ENCODE measurements around the gene RACGAP1. TPM values are rescaled to one million over a fixed set of nuclear protein-coding genes. Genes with fewer than 3 reads are reported as not detected.

Gene RACGAP1
- total RNA-seq, 1 donor from 2014 or later = 42.1 TPM

DNA sequence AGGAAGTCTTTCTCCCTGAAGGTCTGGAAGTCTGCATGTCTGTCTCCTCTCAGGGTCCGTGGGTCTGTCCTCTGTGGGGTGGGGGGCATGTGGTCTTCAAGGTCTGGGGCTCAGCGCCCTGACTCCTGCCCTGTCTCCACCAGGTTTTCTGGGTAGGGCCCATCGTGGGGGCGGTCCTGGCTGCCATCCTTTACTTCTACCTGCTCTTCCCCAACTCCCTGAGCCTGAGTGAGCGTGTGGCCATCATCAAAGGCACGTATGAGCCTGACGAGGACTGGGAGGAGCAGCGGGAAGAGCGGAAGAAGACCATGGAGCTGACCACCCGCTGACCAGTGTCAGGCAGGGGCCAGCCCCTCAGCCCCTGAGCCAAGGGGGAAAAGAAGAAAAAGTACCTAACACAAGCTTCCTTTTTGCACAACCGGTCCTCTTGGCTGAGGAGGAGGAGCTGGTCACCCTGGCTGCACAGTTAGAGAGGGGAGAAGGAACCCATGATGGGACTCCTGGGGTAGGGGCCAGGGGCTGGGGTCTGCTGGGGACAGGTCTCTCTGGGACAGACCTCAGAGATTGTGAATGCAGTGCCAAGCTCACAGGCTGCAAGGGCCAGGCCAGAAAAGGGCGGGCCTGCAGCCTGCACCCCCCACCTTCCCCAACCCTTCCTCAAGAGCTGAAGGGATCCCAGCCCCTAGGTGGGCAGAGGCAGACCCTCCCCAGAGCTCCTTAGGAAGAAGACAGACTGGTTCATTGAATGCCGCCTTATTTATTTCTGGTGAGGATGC is 60.3 kb downstream of the RACGAP1 start:
- Mint-ChIP-seq H3K9me3 (ENCODE audit: low read depth) (no peaks in the 10 kb centered on the region), H3K27ac (no peak overlapping the region), H3K4me3 (ENCODE audit: low read depth) (no peak overlapping the region), H3K36me3 (ENCODE audit: insufficient read depth) (no peaks in the 10 kb centered on the region), H3K4me1 (ENCODE audit: low read depth) (peaks cover 7% of the 10 kb centered on the region), H3K27me3 (peaks cover 47% of the 10 kb centered on the region)
- TF ChIP-seq, protein P1, sequence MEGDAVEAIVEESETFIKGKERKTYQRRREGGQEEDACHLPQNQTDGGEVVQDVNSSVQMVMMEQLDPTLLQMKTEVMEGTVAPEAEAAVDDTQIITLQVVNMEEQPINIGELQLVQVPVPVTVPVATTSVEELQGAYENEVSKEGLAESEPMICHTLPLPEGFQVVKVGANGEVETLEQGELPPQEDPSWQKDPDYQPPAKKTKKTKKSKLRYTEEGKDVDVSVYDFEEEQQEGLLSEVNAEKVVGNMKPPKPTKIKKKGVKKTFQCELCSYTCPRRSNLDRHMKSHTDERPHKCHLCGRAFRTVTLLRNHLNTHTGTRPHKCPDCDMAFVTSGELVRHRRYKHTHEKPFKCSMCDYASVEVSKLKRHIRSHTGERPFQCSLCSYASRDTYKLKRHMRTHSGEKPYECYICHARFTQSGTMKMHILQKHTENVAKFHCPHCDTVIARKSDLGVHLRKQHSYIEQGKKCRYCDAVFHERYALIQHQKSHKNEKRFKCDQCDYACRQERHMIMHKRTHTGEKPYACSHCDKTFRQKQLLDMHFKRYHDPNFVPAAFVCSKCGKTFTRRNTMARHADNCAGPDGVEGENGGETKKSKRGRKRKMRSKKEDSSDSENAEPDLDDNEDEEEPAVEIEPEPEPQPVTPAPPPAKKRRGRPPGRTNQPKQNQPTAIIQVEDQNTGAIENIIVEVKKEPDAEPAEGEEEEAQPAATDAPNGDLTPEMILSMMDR (IDR thresholded peaks at IDR 0.05; ENCODE audit: unreplicated experiment) = no peak
- no peak for DNase-seq (ENCODE audit: low spot score, unreplicated experiment)

DNA sequence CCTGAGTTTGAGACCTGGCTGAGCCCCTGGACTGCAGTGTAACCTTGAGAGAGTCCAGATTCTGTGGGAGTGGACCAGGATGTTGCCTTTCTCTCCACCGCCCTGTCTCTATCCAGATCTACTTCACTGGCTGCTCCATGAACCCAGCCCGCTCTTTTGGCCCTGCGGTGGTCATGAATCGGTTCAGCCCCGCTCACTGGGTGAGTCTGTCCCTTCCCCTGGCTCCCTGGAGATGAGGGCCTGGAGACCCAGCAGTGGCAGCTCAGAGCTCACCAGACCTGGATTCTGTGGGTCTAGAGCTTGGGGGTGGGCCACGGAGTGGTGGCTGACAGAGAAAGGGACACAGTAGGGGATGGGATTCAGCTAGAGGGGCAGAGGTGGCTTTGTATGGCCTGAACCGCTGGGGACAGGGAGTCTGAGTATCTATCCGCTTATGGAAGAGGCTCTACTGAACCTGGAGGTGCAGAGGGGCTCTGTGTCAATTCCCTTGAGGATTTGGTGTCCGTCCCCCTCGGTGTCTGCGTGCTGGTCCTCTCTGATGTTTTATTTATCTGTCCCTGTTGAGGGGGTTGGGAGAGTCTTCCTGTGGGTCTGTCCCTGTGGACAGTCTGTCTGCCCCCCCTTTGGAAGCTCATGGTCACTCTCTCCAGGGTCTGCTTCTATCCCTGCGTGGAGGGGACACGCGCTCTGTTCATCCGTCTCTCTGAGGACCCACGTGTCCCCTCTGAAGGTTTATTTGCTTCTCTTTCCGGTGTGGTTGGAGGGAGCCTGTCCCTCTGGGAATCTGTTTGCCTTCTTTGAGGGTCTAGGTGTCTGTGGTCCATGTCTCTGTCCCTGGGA is 61.1 kb downstream of the RACGAP1 start:
- no peaks in the 10 kb centered on the region for H3K36me3 Mint-ChIP-seq (ENCODE audit: insufficient read depth)
- TF ChIP-seq, protein P1 (IDR thresholded peaks at IDR 0.05; ENCODE audit: unreplicated experiment) = no peak
- H3K27ac Mint-ChIP-seq = no peak overlapping the region
- no peak overlapping the region for H3K4me3 Mint-ChIP-seq (ENCODE audit: low read depth)
- no peaks in the 10 kb centered on the region for H3K9me3 Mint-ChIP-seq (ENCODE audit: low read depth)
- no peak for DNase-seq (ENCODE audit: low spot score, unreplicated experiment)
- H3K27me3 Mint-ChIP-seq = peaks cover 56% of the 10 kb centered on the region
- H3K4me1 Mint-ChIP-seq (ENCODE audit: low read depth) = peaks cover 10% of the 10 kb centered on the region

DNA sequence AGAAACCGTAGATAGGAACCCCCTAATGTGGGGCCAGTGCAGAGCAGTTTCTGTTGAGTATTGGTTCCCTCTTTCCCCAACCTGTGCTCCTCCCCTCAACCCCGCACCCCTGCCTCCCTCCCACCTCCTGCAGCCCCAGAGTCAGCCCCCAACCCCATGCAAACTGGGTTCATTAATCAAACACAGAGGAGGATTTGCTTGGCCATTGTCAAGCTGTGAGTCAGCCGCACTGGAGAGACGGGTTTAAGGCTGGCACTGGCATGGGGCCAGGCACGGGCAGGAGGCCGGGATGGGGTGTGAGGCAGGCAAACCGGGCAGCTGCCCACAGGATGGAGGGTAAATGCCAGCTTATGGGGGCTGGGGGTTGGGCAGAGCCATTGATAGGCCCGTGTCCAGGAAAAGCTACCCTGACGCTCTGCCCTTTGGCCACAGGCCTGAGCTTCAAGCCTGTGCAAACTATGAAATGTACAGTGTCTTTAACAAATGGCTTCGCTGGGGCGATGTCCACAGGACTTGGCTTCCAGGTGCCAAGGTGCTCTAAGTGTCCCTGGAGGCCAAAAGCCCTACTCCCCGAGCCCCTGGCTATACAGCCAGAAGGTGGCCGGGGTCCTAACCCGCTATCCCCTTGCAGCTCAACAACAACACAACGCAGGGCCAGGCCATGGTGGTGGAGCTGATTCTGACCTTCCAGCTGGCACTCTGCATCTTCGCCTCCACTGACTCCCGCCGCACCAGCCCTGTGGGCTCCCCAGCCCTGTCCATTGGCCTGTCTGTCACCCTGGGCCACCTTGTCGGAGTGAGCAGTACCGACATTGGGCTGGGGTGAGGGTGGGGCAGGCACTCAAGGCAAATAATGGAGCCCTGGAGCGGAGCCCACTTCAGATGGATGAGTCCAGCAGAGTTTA is 62.2 kb downstream of the RACGAP1 start:
- Mint-ChIP-seq H3K27me3 (peaks cover 66% of the 10 kb centered on the region), H3K27ac (no peak overlapping the region), H3K4me3 (ENCODE audit: low read depth) (no peak overlapping the region), H3K4me1 (ENCODE audit: low read depth) (peaks cover 10% of the 10 kb centered on the region), H3K9me3 (ENCODE audit: low read depth) (no peaks in the 10 kb centered on the region), H3K36me3 (ENCODE audit: insufficient read depth) (no peaks in the 10 kb centered on the region)
- no peak for DNase-seq (ENCODE audit: low spot score, unreplicated experiment)
- TF ChIP-seq, protein P1 (IDR thresholded peaks at IDR 0.05; ENCODE audit: unreplicated experiment) = no peak

DNA sequence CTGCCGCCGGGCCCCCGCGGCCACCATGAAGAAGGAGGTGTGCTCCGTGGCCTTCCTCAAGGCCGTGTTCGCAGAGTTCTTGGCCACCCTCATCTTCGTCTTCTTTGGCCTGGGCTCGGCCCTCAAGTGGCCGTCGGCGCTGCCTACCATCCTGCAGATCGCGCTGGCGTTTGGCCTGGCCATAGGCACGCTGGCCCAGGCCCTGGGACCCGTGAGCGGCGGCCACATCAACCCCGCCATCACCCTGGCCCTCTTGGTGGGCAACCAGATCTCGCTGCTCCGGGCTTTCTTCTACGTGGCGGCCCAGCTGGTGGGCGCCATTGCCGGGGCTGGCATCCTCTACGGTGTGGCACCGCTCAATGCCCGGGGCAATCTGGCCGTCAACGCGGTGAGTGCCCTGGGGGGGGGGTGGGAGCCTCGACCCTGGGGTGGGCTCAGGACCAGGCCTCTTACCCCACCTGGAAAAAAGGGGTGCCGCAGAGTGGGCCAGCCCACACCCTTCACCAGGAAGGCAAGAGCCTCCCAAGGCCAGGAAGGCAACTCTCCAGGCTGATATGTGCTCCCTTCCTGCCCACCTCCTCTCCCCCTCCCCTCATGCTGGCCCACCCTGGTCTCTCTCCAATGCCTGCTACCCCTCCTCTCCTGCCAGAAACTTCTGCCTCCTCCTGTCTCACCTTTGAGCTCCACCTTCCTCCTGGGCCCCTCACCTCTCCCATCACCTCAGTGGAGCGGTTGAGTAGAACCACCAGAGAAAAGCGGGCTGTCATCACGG is 63.1 kb downstream of the RACGAP1 start:
- H3K27ac Mint-ChIP-seq = no peak overlapping the region
- H3K4me1 Mint-ChIP-seq (ENCODE audit: low read depth) = peaks cover 10% of the 10 kb centered on the region
- no peak overlapping the region for H3K4me3 Mint-ChIP-seq (ENCODE audit: low read depth)
- DNase-seq (ENCODE audit: low spot score, unreplicated experiment) = no peak
- H3K36me3 Mint-ChIP-seq (ENCODE audit: insufficient read depth) = no peaks in the 10 kb centered on the region
- peaks cover 76% of the 10 kb centered on the region for H3K27me3 Mint-ChIP-seq
- TF ChIP-seq, protein P1 (IDR thresholded peaks at IDR 0.05; ENCODE audit: unreplicated experiment) = no peak
- H3K9me3 Mint-ChIP-seq (ENCODE audit: low read depth) = no peaks in the 10 kb centered on the region

All from progenitor cell of endocrine pancreas (in vitro differentiated cells).